Hematopoietic multipotent progenitor cell treated with erythropoietin and hydrocortisone succinate and interleukin-3 and kit ligand, for 17 days (in vitro differentiated cells): ENCODE results near the gene BCL11B.

Experiments used
- DNase-seq: peaks from one replicate; pipeline ENCODE4 v3.0.0-alpha.2; 2015; ENCODE audit warnings: low spot score

The BCL11B gene

DNA sequence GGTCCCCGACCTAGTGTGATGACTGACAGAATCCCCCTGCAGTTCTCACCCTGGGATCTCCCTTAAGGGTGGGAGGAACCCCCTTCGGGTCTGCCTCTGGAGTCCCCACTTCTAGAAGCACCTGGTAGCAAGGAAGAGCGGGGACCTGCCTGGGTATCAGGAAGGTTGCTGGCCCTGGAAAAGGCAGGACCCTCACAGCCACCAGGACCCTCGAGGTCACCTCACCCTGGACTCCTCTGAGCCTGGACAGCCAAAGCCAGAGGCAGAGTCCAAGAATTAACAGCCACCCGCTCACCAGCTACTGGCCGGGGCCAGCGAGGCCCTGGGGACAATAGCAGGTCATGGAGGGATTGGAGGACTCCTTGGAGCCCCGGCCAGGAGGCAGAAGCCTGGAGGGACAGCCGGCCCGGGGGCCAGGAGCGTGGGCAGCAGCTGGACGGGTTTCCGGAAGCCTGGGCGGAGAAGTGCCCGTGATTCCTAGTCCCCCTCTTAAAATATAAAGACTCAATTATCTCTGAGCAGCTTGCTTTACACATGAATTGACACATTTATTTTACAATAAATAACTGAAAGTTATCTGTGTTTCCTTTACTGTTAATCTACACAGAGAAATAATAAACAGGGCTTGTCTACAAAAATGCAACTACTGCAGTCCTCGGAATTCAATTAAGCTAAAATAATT, 17.5 kb downstream of the BCL11B start:
- DNase-seq = no peak

DNA sequence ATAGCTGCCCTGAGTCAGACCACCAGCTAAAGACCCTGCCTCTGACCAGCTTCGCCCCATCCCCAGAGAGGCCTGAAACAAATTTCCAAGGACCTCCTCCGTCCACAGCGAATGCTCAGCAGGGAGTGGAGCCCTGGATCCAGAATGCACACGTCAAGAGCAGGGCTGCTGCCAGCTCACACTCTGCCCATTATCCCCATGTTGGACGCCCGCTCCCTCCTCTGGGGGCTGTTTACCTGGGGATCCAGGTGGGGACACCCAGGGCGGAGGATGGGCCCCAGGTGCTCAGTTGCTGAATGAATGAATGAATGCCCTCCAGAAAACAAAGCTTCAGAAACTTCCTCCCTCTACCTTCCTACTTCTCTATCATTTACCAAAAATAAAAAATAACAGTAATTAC, 18.1 kb downstream of the BCL11B start:
- no peak for DNase-seq

DNA sequence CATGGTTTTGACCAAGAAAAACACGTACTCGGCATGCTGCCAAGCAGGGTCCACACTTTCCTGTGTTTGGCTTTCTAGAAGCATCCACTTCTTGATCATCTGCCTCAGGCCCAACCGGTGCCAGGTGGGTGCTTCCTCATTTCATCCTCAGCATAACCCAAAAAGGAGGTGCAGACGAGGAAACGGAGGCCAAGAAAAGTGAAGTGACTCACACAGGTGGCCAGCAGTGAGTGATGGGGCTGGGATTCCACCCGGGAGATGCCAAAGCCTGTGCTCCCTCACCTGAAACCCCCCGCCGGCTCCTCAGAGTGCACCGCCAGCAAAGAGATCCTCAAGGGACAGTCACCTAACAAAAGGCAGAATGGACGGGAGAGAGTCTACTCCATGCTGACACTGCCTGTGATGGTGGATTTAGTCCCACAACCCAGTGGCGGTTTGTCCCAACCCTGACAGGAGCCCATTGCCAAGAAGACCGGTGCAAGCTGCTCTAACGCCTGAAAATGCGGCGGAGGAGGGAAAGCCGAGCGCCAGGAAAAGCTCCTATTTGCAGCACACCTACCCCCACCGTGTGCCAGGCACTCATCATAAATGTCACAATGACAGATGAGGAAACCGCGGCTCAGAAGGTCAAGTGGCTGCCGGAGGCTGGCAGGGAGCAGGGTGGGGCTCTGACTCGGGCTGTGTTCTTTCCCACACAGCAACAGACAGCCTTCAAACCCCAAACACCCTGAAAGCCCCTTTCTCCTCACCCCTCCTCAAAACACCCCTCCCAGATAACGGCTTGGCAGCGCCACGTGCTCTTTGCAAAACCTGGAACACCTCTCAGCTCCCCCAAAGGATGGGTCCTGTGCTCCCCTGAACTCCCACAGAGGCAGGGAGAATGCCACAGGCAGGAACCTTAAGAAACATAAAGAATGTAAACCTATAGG, 18.8 kb downstream of the BCL11B start:
- no peak for DNase-seq

DNA sequence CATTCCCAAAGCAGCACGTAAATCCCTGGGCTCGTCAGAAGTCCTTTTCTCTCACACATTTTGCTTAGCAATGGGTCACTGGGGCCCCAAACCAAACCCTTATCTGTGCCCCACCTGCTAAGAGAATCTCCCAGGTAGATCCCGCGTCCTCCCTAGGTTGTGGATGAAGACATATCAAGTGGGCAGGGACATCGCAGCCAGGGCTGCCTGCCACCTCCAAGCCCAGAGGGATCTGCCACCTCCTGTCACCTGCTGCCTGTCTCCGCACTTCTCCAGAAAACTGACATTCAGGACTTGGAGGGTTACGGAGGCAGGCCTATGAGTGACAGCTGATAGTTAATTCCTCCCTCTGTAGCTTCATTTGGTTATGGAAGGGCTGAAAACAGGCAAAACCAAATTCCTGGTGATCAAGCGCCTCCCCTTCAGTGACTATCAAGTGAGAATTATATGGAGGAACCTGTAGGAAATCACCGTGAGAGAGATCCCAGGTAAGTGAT, 19.5 kb downstream of the BCL11B start:
- DNase-seq = no peak

DNA sequence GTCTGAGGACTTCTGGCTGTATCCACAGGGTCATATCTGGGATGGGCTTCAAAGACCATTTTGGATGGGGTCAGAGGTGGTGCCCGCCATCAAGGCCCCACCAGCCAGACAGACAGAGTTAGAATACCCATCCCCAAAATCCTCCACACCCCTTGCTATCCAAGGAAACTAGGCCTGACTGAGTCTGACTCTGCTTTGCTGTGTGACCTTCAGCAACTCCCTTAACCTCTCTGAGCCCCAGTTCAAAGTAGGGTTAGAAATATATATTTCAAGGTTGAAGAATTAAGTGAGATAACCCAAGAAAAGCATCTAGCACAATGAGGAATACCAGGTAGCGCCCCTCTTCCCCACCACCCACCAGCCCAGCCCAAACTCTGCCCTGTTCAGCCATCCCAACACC, 20.3 kb downstream of the BCL11B start:
- no peak for DNase-seq

DNA sequence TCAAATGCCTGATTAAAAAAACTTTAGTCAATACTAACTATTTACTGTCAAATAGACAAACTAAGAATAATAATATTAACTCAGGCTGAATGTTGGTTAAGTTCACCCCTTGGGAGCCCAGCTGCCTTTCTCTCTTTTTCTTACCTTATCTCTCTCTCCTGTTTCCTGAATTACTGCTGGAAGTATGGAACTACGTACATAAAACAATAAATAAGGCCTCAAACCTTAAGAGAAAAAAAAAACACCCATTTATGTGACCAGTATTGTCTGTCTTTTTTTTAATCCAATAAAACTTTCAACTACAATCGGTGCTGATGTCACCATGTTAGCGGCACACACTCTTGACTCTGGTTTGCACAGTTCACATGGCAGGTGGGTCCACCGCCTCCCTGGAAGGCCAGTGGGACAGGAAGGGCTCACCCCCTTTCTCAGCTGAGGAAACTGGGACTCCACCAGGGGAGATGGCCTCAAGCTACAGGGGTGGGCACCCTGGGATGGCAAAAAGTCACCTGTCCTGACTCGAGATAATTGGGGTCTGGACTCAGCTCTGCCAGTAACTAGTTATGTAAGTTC, 21.3 kb downstream of the BCL11B start:
- DNase-seq = no peak

DNA sequence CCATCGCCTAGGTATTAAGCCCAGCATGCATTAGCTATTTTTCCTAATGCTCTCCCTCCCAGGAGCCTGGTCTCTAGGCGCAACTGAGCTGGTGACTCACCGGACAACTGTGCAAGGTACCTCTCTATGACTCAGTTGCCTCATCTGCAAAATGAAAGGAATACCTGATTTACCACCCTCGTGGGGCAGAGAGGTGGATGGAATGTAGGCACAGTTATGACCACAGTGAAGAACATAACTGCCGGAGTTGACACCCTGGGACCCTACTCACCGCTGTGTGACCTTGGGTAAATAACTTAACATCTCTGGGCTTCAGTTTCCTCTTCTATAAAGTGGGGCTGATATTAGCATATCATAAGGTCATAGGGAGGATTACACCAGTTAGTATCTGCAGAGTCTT, 22.6 kb downstream of the BCL11B start:
- DNase-seq = no peak

DNA sequence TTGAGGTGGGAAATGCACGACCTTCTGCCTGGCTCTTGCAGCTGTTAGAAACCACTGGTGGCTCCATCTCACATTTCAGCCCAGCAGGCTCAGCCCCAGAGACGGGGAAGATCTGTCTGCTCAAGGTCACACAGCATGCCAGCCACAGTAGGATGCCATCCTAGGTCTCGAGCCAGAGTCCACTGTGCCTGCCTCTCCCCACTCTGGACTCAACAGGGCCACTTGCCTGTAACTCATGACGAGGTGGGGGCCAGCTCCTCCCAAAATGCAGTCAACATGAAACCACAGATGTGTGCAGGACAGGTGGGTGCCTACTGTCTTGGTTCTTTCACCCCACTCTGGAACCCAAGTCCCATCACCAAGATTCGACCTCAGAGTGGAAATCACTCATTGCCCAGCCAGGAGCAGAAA, 23.2 kb downstream of the BCL11B start:
- no peak for DNase-seq

DNA sequence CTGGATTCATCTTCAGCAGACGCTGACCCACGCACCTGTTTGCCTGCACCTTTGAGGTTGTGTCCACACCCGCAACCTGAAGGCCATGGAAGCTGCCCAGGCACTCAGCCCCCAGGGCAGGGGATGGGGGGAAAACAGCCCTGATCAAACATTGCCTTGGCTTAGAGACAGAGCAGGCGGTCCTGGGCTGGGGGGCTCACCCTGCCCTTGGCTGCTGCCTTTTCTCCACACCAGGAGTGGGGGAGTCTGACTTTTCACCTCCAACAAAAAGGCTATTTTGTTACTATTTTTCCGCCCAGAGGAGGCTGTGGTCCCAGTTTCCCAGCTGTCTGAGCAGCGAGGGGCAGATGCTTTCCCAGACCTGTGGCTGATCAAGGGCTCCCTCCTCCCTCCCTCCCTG, 24.2 kb downstream of the BCL11B start:
- no peak for DNase-seq

DNA sequence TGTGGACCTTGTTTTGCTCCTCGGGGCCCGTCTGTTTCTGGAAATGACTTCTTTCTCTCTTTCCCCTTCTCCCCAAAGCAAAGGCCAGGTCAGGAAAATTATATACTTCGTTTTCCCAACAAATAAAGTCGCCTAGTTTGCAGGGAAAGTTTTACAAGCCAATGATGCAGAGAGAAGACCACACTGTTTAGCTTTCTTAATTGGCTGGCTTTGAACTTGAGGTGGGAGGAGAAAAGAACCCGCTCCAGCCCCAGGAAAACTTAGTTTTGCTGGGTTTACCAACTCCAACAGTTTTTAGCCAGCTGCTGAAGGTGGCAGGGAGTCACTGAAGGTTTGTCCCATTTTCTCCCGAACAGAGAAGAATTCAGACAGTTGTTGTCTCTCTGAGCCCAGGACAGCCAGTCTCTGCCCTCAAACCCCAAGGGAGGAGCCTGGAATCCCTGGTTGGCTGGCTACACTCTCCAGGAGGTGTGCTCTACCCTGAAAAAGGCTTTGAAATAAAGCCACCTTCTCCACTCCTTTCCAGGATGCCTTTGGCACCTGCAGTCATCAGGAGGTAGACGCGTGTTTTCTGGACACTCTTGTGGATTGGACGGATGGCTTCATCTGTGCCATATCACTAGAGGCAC, 24.8 kb downstream of the BCL11B start:
- no peak for DNase-seq

DNA sequence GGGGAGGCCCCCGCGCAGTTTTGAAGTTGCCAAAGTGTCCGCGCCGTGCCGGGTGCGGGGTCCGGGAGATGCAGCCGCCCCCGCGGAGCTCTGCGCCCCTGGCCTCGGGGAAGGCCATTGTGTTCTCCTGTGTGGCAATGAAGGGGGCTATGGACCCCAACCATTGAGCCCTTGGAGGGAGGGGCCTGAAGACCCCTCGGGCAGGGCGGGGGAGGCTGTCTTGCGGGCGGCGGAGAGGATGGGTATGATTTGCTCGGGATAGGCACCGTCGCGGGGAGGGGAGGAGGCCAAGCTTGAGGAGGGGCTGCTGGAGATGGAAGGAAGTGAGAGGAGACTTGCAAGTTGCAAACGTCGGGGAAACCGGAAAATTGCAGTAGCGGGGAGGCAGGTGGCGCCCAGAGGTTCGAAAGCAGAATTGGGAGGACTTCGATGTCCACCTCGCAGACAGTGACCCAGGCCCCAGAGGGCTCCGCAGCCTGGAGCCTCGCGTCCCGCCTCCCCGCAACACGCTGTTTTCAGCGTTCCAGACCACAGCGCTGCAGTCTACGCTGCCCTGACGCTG, 25.4 kb downstream of the BCL11B start:
- DNase-seq = no peak

DNA sequence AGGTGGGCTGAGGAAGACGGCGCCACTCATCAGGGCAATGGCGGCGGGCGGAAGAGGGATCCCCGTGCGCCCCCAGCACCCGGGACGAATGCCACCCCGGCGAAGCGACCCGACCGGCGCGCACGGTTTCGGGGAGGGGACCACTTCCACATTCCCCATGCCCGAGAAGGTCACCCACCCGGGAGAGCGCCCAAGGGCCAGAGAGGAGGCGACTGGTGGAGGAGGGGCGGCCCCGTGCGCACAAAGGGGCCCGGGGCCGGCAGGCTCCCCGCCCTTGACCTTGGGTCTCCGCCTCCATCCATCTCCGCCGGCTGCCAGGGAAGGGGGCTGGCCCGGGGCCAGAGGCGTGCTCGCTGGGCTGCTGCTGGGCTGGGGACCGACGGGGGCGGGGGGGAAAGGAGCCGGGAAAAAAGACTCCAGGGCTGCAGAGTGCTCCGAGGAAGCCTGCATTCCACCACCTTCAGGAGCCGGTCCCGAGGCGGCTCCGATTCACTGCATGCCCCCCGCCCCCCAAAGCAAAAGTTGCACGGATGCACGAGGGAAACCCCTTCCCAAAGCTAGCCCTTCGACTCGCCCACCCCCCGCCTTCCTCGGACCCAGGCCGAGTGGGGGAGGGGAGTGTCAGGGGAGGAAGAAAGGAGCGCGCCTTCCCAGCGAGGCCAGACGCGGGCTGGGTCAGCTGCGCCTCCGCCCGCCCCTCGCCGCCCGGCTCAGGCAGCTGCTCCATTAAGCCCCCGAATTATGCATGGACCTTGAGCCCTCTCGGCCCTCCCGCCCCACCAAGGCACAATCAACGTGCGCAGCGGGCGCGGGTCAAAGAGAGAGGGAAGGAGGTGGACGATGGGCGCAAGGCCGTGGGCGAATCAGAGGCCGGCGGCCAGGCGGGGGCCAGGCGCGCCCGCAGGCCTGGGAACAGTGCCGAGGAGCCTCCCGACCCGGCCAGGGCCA, 26.2 kb downstream of the BCL11B start:
- DNase-seq = no peak

DNA sequence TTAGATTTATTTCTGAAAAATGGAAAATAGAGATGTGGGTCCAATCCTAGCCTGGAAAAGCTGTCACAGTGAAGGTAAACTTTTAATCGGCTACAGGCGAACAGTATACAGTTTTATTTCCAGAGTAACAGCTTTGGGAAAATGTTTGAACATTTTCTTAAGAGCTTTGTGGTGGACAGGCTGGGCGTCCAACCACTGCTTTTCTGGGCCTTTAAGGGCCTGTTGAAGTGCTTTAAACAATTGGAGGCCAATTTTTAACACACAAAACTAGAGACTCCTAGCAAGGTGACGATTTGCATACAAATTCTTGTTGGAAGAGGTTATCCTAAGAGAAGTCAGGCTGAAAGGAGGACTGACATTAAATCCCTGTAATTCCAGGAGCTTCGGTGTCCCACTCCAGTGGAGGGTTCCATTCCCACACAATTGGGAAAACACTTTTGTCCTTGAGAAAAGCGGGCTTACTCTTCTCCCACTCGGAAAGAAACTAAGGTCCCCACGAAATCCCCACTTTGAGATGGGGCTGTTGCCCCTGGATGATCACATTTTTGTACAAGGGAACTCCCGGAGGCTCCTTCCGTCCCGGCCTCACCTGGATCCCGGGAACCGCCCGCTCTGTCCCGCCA, 26.9 kb downstream of the BCL11B start:
- no peak for DNase-seq

DNA sequence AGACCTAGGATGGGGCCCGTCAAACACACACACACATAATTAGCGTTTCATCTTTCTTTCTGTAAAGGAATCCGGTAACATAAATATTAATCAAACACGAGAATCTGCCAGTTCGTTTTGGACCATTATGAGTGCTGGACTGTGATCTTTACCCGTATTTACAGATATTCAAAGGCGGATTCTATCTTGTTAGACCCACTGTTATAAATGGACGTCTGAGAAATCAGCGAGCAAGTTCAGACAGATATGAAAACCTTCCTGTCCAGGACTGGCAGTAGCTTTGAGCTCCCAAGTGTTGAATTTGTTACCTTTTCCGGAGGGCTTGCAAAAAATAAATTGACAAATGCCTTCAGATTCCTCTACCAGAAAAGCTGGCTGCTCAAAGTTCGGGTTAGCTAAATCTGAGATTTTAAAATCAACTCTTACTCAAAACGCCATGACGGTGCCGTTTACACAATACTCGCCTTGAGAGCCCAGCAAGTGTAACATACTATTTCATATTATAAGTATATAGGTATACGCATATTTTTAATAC, 27.6 kb downstream of the BCL11B start:
- DNase-seq = no peak

DNA sequence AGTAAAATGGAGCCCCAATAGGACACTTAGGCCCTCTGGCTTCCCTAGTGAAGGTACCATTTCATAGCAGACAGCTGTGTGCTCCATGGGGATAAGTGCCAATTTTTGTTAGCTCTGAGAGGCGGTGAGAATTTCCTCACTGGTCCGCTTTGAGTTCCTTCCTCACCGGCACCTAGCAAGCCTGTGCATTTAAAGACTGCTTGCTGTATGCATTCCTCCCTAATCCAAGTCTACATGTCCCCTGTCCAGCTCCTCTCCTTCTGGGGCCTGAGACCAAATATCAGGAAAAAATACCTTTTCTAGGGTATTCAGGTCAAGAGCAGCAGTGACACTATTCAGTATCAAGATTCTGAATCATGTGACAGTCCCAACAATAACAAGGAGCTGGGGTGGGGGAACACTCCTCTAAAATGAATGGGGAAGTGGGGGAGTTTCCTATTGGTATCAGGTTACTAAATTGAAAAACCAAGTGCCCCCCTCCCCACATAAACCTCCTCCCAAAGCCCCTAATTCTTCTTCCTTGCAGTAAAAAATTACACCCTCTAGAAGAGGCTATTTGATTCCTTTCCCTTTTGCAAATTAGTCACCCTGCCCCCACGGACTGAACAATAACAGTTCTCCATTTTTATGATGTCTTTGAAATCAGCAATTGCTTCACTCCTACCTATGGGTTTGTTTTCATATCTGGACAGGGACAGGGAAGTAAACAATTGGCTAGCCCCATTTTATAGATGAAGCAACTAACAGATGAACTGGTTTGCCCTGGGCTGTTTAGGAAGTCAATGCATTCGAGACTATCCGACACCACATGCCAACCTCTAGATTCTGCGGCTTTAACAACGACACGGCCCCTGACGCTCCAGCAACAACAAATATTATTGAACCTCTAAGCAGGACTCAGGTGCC, 28.9 kb downstream of the BCL11B start:
- DNase-seq = no peak

DNA sequence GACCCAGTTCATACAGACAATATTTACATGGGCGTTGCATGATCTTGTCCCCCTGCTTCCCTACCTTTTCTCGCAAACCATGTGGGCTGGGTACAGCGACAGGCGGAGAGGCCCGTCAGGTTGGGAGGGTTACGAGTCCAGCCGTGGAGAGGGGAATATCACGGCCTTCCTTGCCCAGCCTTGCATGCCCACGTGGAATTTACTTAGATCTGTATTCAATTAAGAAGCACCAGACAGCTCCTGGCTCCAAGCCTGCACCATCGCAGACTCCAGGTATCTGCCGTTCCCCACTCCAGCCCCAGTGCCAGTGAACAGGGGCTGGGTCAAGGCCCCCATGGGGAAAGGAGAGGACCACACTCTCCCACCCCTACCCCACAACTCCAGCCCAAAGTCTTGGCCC, 29.8 kb downstream of the BCL11B start:
- DNase-seq = no peak

DNA sequence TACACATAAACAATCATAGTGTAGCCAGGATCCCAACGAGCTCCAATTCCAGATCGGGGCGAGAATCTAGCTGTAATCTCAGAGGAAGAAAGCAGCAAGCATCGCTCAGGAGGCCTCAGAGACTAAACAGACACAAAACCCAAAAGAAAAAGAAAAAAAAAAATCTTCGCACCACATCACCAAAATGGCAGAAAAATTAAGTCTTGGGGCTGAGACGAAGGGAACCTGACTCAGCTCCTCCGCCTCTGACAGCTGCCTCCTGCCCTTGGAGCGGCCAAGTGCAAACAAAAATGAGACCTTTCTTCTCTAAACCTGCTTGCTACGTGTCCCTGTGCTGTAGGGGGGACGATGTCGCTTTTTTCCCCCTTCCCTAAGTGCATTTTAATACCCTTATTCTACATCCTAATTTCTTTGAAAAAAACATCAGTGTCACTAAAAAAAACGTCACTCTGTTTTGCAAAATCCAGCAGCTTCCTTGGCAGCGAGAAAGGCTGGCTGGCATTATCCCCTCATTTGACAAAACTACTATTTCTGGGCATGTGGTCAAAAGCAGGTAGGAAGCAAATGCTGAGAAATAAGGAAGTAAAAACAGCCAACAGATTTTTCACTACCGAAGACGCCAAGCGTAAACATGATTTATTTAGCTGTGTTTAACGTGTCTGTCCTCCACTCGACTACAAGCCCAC, 30.5 kb downstream of the BCL11B start:
- no peak for DNase-seq

DNA sequence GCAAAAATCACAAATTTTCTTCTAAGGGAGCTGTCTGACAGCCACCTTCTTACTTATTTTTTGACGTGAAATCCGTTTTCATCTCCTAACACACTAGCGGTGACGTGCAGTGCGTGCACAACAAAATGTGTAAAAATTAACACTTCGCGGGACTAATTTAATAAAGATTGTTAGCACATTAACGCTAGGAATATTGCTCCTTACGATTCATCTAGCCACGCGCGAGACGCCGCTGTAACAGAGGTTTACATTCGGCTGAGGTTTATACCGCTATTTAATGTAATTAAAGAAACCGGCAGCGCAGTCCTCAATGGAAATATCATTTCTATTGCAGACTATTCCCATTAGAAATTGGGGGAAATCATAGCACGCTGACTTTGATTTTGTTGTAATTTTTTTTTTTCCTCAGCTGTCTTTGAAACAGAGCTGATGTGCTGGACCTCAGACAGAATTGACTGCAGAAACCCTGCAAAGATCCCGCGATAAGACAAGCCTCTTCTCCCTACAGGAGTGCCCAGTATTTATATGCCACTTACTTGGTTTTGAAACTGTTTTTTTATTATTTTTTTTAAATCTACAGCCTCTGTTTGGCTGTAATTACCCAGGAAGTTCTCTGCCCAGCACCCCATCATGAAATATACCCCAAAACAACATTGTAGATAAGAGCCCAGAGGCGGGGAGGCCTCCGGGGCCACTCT, 31.2 kb downstream of the BCL11B start:
- DNase-seq = no peak
